Measurements from ENCODE around the gene NPBWR2. TPM values are rescaled to one million over a fixed set of nuclear protein-coding genes. Genes with fewer than 3 reads are reported as not detected.

NPBWR2 gene
- total RNA-seq, 1 experiment from 2014 or later, result not detected

DNA sequence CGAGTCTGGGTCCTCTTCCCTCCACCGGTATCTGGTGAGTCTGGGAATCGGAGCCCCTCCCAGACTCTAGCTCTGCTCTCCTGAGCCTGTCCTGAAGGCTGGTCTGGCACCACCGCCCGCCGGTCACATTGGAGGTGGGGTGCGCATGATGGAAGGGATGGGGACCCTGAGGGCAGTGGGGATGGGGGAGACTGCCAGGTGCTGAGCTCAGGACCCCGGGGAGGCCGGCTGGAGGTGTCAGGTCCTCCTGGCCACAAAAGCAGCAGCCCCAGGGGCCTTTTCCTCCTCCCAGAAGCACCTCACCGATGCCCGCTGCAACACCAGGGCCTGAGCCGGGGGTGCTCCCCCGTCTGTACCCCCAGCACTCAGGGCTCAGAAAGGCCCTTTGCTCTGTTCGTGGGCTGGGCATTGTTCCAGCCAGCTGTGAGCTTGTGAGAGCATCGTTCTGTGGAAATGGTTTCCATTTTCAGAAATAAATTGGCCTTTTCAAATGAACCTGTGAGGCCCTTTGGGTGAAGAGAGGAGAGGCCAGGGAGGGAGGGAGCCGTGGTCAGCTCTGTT, 2.5 kb upstream of the NPBWR2 start:
- Mint-ChIP-seq H3K27ac (no peak overlapping the region), H3K9me3 (no peaks in the 10 kb centered on the region), H3K27me3 (ENCODE audit: low read depth) (no peaks in the 10 kb centered on the region), H3K4me3 (no peak overlapping the region), H3K4me1 (no peaks in the 10 kb centered on the region), H3K36me3 (no peaks in the 10 kb centered on the region)
- CTCF ChIA-PET, result interaction anchor here (1.9 to 2.4 kb wide), 2 partner anchors 10 to 26 kb away, joined by 7 to 10 read pairs; partner anchors contain the start of gene LKAAEAR1
- DNase-seq (ENCODE audit: low spot score) (peak; percentile 10), ATAC-seq (no peak)
- POLR2A ChIA-PET, result no interaction called here
- no peak for TF ChIP-seq JAZF1 (CRISPR knock-in tag; IDR thresholded peaks at IDR 0.05)
- TF ChIP-seq SP1 (CRISPR knock-in tag; conservative IDR thresholded peaks at IDR 0.05), result no peak
- TF ChIP-seq OVOL2 (CRISPR knock-in tag; IDR thresholded peaks at IDR 0.05; ENCODE audit: borderline replicate concordance), result no peak
- TF ChIP-seq ETV6 (CRISPR knock-in tag; IDR thresholded peaks at IDR 0.05), result no peak
- no peak for TF ChIP-seq ZNF512 (CRISPR knock-in tag; IDR thresholded peaks at IDR 0.05; ENCODE audit: borderline replicate concordance)
- no peak for TF ChIP-seq ZNF416 (CRISPR knock-in tag; IDR thresholded peaks at IDR 0.05)
- TF ChIP-seq, protein P1, sequence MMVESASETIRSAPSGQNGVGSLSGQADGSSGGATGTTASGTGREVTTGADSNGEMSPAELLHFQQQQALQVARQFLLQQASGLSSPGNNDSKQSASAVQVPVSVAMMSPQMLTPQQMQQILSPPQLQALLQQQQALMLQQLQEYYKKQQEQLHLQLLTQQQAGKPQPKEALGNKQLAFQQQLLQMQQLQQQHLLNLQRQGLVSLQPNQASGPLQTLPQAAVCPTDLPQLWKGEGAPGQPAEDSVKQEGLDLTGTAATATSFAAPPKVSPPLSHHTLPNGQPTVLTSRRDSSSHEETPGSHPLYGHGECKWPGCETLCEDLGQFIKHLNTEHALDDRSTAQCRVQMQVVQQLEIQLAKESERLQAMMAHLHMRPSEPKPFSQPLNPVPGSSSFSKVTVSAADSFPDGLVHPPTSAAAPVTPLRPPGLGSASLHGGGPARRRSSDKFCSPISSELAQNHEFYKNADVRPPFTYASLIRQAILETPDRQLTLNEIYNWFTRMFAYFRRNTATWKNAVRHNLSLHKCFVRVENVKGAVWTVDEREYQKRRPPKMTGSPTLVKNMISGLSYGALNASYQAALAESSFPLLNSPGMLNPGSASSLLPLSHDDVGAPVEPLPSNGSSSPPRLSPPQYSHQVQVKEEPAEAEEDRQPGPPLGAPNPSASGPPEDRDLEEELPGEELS (CRISPR knock-in tag; IDR thresholded peaks at IDR 0.05), result no peak
- TF ChIP-seq CTCF (IDR thresholded peaks at IDR 0.05), result no peak
- TF ChIP-seq RELA (CRISPR knock-in tag; IDR thresholded peaks at IDR 0.05; ENCODE audit: borderline replicate concordance), result no peak
- TF ChIP-seq MXD4 (CRISPR knock-in tag; IDR thresholded peaks at IDR 0.05; ENCODE audit: borderline replicate concordance), result no peak
- no peak for TF ChIP-seq NFATC4 (CRISPR knock-in tag; IDR thresholded peaks at IDR 0.05)
- TF ChIP-seq, protein P2, sequence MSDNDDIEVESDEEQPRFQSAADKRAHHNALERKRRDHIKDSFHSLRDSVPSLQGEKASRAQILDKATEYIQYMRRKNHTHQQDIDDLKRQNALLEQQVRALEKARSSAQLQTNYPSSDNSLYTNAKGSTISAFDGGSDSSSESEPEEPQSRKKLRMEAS (CRISPR knock-in tag; IDR thresholded peaks at IDR 0.05), result no peak

- Mint-ChIP-seq H3K27ac (no peak overlapping the region), H3K4me3 (no peak overlapping the region), H3K9me3 (no peaks in the 10 kb centered on the region), H3K27me3 (ENCODE audit: low read depth) (peaks cover 2% of the 10 kb centered on the region), H3K4me1 (peaks cover 2% of the 10 kb centered on the region), H3K36me3 (no peaks in the 10 kb centered on the region)
- CTCF ChIA-PET, result interaction anchor here (1.9 kb wide), 1 partner anchor 25 kb away, joined by 7 read pairs; the partner anchor contains the start of gene LKAAEAR1
- DNase-seq (ENCODE audit: low spot score) (peak; percentile 7), ATAC-seq (no peak)
- POLR2A ChIA-PET, result no interaction called here
- TF ChIP-seq NFYB (CRISPR knock-in tag; conservative IDR thresholded peaks at IDR 0.05; ENCODE audit: low read depth), result no peak
- no peak for TF ChIP-seq CREM (CRISPR knock-in tag; IDR thresholded peaks at IDR 0.05)
- TF ChIP-seq CREB1 (CRISPR knock-in tag; IDR thresholded peaks at IDR 0.05), result no peak
- TF ChIP-seq, protein P3, sequence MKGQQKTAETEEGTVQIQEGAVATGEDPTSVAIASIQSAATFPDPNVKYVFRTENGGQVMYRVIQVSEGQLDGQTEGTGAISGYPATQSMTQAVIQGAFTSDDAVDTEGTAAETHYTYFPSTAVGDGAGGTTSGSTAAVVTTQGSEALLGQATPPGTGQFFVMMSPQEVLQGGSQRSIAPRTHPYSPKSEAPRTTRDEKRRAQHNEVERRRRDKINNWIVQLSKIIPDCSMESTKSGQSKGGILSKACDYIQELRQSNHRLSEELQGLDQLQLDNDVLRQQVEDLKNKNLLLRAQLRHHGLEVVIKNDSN (CRISPR knock-in tag; IDR thresholded peaks at IDR 0.05), result no peak
Observed at GRCh38 chr20:64108731-64109681, 1.6 kb upstream of the NPBWR2 start.

All from WTC11 (cell line).